HepG2 (cell line): ENCODE results near the gene IGFLR1. TPM values are rescaled to one million over a fixed set of nuclear protein-coding genes. Genes with fewer than 3 reads are reported as not detected.
A peak's percentile ranks its signal among the peaks of the same experiment; 100 is the strongest.

ENCODE experiments used
- CEBPB ChIP-seq: IDR thresholded peaks from 2 replicates; pipeline ENCODE4 v1.6.1; 2011; ENCODE audit warnings: low read depth, low read length, improper control_type of control experiment, borderline replicate concordance
- CERS6 ChIP-seq: sonication (generic); formaldehyde crosslinking; IDR thresholded peaks from 2 replicates; pipeline ENCODE4 v1.5.0; 2020; ENCODE audit warnings: missing genetic modification reagents
- KAT8 ChIP-seq: IDR thresholded peaks from 2 replicates; pipeline ENCODE4 v1.6.1; 2016; ENCODE audit warnings: missing genetic modification reagents, missing compliant biosample characterization
- MAZ ChIP-seq, 2 experiments: sonication (generic) in 1 of 2; formaldehyde crosslinking in 1 of 2; IDR thresholded peaks; 2 replicates each; pipeline versions ENCODE4 v1.5.0 to v1.6.1; 2012 to 2020; ENCODE audit warnings: low read depth in 2 of 2, mild to moderate bottlenecking in 2 of 2, borderline replicate concordance in 1 of 2, improper control_type of control experiment in 1 of 2, low read length in 1 of 2, missing genetic modification reagents in 1 of 2, moderate library complexity in 1 of 2
- NFE2L1 ChIP-seq: sonication (generic); formaldehyde crosslinking; IDR thresholded peaks from 2 replicates; pipeline ENCODE4 v1.4.0; 2020; ENCODE audit warnings: missing genetic modification reagents, mild to moderate bottlenecking, borderline replicate concordance
- NFIB ChIP-seq: sonication (generic); formaldehyde crosslinking; IDR thresholded peaks from 2 replicates; pipeline ENCODE4 v1.9.0; 2021; ENCODE audit warnings: missing genetic modification reagents, mild to moderate bottlenecking, borderline replicate concordance
- ZNF605 ChIP-seq: sonication (generic); formaldehyde crosslinking; IDR thresholded peaks from 2 replicates; pipeline ENCODE4 v1.8.0; 2022; ENCODE audit warnings: mild to moderate bottlenecking, missing genetic modification reagents
- ZZZ3 ChIP-seq: sonication (generic); formaldehyde crosslinking; IDR thresholded peaks from 2 replicates; pipeline ENCODE4 v1.4.0; 2020; ENCODE audit warnings: missing genetic modification reagents, mild to moderate bottlenecking, borderline replicate concordance
- polyA plus RNA-seq, 8 experiments: library from polyadenylated mRNA; depleted of rRNA in 3 of 8; stranded (reverse) in 7 of 8; unstranded in 1 of 8; fragments of >200 nt; fragmentation: Illumina TruSeq in 4 of 8; extraction: Trizol in 4 of 8; gene quantifications; 2 replicates each; pipeline versions ENCODE4 v1.2.1 to v1.2.3, GENCODE V29; 2011 to 2016; ENCODE audit warnings: low read depth in 4 of 8, missing spikeins in 1 of 8, mixed read lengths in 1 of 8; ENCODE audit not compliant: insufficient read depth in 1 of 8
- total RNA-seq, 5 experiments: library from RNA; depleted of rRNA; stranded (reverse); fragments of >200 nt; fragmentation: Illumina TruSeq; extraction: Trizol; gene quantifications; 2 replicates each; pipeline ENCODE4 v1.2.3, GENCODE V29; 2016; ENCODE audit warnings: low read depth in 1 of 5
- TF ChIP-seq, protein P1 (sequence below): sonication (generic); formaldehyde crosslinking; IDR thresholded peaks from 2 replicates; pipeline ENCODE4 v1.4.0; 2020; ENCODE audit warnings: missing genetic modification reagents

The IGFLR1 gene
- total and polyA plus RNA-seq, 2 of the 13 experiments (the other 11 are each of a cell fraction or from before 2014, with no cell fraction given), result 5.4 to 8.9 TPM

GRCh38 chr19:35693835-35694599 lies 48.2 kb downstream of the IGFLR1 start (continued):
- peak; percentile 49; the same call in 1 of the 2 replicates for TF ChIP-seq MAZ (IDR thresholded peaks at IDR 0.05; ENCODE audit: borderline replicate concordance, low read depth, low read length)
- no peak; the same call in 1 of the 2 replicates for TF ChIP-seq MAZ (CRISPR knock-in tag; IDR thresholded peaks at IDR 0.05; ENCODE audit: low read depth)
- TF ChIP-seq, protein P1, sequence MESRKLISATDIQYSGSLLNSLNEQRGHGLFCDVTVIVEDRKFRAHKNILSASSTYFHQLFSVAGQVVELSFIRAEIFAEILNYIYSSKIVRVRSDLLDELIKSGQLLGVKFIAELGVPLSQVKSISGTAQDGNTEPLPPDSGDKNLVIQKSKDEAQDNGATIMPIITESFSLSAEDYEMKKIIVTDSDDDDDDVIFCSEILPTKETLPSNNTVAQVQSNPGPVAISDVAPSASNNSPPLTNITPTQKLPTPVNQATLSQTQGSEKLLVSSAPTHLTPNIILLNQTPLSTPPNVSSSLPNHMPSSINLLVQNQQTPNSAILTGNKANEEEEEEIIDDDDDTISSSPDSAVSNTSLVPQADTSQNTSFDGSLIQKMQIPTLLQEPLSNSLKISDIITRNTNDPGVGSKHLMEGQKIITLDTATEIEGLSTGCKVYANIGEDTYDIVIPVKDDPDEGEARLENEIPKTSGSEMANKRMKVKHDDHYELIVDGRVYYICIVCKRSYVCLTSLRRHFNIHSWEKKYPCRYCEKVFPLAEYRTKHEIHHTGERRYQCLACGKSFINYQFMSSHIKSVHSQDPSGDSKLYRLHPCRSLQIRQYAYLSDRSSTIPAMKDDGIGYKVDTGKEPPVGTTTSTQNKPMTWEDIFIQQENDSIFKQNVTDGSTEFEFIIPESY (CRISPR knock-in tag), result peak; percentile 70
- no peak for TF ChIP-seq ZNF605 (CRISPR knock-in tag)
- no peak for TF ChIP-seq NFIB (CRISPR knock-in tag)
- TF ChIP-seq NFE2L1 (CRISPR knock-in tag), result no peak
- peak; percentile 54; the same call in 1 of the 2 replicates for TF ChIP-seq KAT8 (CRISPR knock-in tag)
- no peak for TF ChIP-seq CERS6 (CRISPR knock-in tag)
- TF ChIP-seq CEBPB, result no peak
- no peak for TF ChIP-seq ZZZ3 (CRISPR knock-in tag)
